Ureter (tissue), 1 donor: Measurements from ENCODE around the gene SLIT1. TPM values are rescaled to one million over a fixed set of nuclear protein-coding genes. Genes with fewer than 3 reads are reported as not detected.

Experiments
- DNase-seq: peaks from one replicate; pipeline ENCODE4 v3.0.0-alpha.2; 2020; ENCODE audit warnings: low spot score
- total RNA-seq: library from RNA; stranded (reverse); gene quantifications from one replicate; pipeline ENCODE4 v1.2.4, GENCODE V29; 2023
- donor health status: DM: yes; HTN: yes; CAD: no.

SLIT1 gene
- total RNA-seq, 1 donor from 2014 or later, result 0.34 TPM

GRCh38 chr10:97024168-97025073, 161.3 kb downstream of the SLIT1 start:
- no peak for DNase-seq

- DNase-seq, result no peak
Measured at GRCh38 chr10:97023401-97024167, 162.2 kb downstream of the SLIT1 start.

- no peak for DNase-seq
Measured at GRCh38 chr10:97022616-97023015, 163.1 kb downstream of the SLIT1 start.

- DNase-seq, result no peak
Measured at GRCh38 chr10:97020452-97021400, 165.0 kb downstream of the SLIT1 start.

GRCh38 chr10:97019213-97019844, 166.4 kb downstream of the SLIT1 start:
- DNase-seq, result no peak

- DNase-seq, result no peak
Measured at GRCh38 chr10:97018251-97019212, 167.2 kb downstream of the SLIT1 start.

GRCh38 chr10:97017474-97017903, 168.3 kb downstream of the SLIT1 start:
- DNase-seq, result no peak

- no peak for DNase-seq
Measured at GRCh38 chr10:97016728-97017473, 168.9 kb downstream of the SLIT1 start.

GRCh38 chr10:97015240-97015639, 170.5 kb downstream of the SLIT1 start:
- DNase-seq, result no peak

GRCh38 chr10:97013983-97014382, 171.8 kb downstream of the SLIT1 start:
- no peak for DNase-seq

- no peak for DNase-seq
Measured at GRCh38 chr10:97013568-97013967, 172.2 kb downstream of the SLIT1 start.

GRCh38 chr10:97012470-97012869, 173.3 kb downstream of the SLIT1 start:
- DNase-seq, result no peak

GRCh38 chr10:97011397-97011796, 174.4 kb downstream of the SLIT1 start:
- no peak for DNase-seq

GRCh38 chr10:97010695-97011206, 175.0 kb downstream of the SLIT1 start:
- no peak for DNase-seq

GRCh38 chr10:97007417-97007816, 178.3 kb downstream of the SLIT1 start:
- DNase-seq, result no peak

- DNase-seq, result no peak
Measured at GRCh38 chr10:97006364-97006763, 179.4 kb downstream of the SLIT1 start.

GRCh38 chr10:97005349-97005748, 180.4 kb downstream of the SLIT1 start:
- no peak for DNase-seq

GRCh38 chr10:97004591-97004990, 181.2 kb downstream of the SLIT1 start:
- no peak for DNase-seq

- DNase-seq, result no peak
Measured at GRCh38 chr10:97003804-97004201, 182.0 kb downstream of the SLIT1 start.
